Stomach (tissue), 4 donors: Measurements from ENCODE around the gene IFITM10.
"Not testable (repeated sequence)": the region's sequence is repeated elsewhere in the genome, so short reads cannot be mapped to it uniquely, and the experiment has no call there.

Experiments used
- POLR2A ChIP-seq, 4 donors: fragments of 450-650 bp; IDR thresholded peaks; one replicate each; pipeline ENCODE4 v1.6.1; 2016; ENCODE audit warnings: antibody characterized with exemption in 4 of 4, control low read depth in 2 of 4, mild to moderate bottlenecking in 1 of 4, moderate library complexity in 1 of 4
- TF ChIP-seq, protein P1 (sequence below), 7 experiments: fragments of 450-650 bp in 4 of 7; fragments of 200-600 bp in 3 of 7; sonication (generic) in 3 of 7; IDR thresholded peaks; one replicate each; pipeline ENCODE4 v1.5.1; 2016 to 2019; ENCODE audit warnings: antibody characterized with exemption in 7 of 7, control low read depth in 2 of 7, mild to moderate bottlenecking in 1 of 7

DNA sequence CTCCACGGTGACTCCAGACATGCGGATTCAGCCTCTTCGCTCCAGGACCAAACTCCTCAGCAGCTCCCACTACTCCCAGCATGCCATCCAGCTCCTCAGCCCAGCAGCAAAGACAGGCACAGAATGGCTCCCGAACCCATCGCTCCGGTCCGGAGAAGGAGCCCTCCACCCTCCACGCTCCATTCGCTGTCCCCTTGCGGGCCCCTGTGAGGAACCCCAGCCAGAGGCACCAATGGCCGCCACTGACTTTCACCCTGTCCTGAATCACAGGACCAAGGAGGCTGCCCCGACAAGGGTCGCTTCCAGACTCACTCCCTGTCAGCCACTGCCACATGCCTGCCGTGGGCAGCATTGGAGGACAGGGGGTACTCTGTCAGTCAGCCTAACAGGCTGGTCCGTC, 64.2 kb downstream of the IFITM10 start:
- TF ChIP-seq, protein P1, sequence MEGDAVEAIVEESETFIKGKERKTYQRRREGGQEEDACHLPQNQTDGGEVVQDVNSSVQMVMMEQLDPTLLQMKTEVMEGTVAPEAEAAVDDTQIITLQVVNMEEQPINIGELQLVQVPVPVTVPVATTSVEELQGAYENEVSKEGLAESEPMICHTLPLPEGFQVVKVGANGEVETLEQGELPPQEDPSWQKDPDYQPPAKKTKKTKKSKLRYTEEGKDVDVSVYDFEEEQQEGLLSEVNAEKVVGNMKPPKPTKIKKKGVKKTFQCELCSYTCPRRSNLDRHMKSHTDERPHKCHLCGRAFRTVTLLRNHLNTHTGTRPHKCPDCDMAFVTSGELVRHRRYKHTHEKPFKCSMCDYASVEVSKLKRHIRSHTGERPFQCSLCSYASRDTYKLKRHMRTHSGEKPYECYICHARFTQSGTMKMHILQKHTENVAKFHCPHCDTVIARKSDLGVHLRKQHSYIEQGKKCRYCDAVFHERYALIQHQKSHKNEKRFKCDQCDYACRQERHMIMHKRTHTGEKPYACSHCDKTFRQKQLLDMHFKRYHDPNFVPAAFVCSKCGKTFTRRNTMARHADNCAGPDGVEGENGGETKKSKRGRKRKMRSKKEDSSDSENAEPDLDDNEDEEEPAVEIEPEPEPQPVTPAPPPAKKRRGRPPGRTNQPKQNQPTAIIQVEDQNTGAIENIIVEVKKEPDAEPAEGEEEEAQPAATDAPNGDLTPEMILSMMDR (IDR thresholded peaks at IDR 0.05) = not testable (repeated sequence)
- not testable (repeated sequence) for TF ChIP-seq POLR2A (IDR thresholded peaks at IDR 0.05)
